Measurements from ENCODE around the gene ZNF74.
"Not testable (repeated sequence)": the region's sequence is repeated elsewhere in the genome, so short reads cannot be mapped to it uniquely, and the experiment has no call there.

The ZNF74 gene

GRCh38 chr22:20376281-20376680 lies 17.7 kb upstream of the ZNF74 start:
- DNase-seq (ENCODE audit: low read depth): not testable (repeated sequence)

- DNase-seq (ENCODE audit: low read depth): not testable (repeated sequence)
Measured at GRCh38 chr22:20376983-20377382, 17.0 kb upstream of the ZNF74 start.

GRCh38 chr22:20378110-20378509 lies 15.8 kb upstream of the ZNF74 start:
- no peak for DNase-seq (ENCODE audit: low read depth)

GRCh38 chr22:20378684-20379083 lies 15.3 kb upstream of the ZNF74 start:
- DNase-seq (ENCODE audit: low read depth): not testable (repeated sequence)

GRCh38 chr22:20380486-20380885 lies 13.5 kb upstream of the ZNF74 start:
- no peak for DNase-seq (ENCODE audit: low read depth)

GRCh38 chr22:20383538-20383937 lies 10.4 kb upstream of the ZNF74 start:
- DNase-seq (ENCODE audit: low read depth): no peak

GRCh38 chr22:20384171-20384570 lies 9.8 kb upstream of the ZNF74 start:
- no peak for DNase-seq (ENCODE audit: low read depth)

GRCh38 chr22:20384865-20385264 lies 9.1 kb upstream of the ZNF74 start:
- no peak for DNase-seq (ENCODE audit: low read depth)

- no peak for DNase-seq (ENCODE audit: low read depth)
Measured at GRCh38 chr22:20386336-20386735, 7.6 kb upstream of the ZNF74 start.

GRCh38 chr22:20386972-20387371 lies 7.0 kb upstream of the ZNF74 start:
- DNase-seq (ENCODE audit: low read depth): no peak

GRCh38 chr22:20388200-20388599 lies 5.8 kb upstream of the ZNF74 start:
- no peak for DNase-seq (ENCODE audit: low read depth)

GRCh38 chr22:20389288-20389687 lies 4.7 kb upstream of the ZNF74 start:
- no peak for DNase-seq (ENCODE audit: low read depth)

GRCh38 chr22:20390394-20390907 lies 3.5 kb upstream of the ZNF74 start:
- no peak for DNase-seq (ENCODE audit: low read depth)

- DNase-seq (ENCODE audit: low read depth): no peak
Measured at GRCh38 chr22:20391222-20391621, 2.7 kb upstream of the ZNF74 start.

GRCh38 chr22:20392365-20392881 lies 1.5 kb upstream of the ZNF74 start:
- DNase-seq (ENCODE audit: low read depth): not testable (repeated sequence)

GRCh38 chr22:20392983-20393704 lies 807 bp upstream of the ZNF74 start:
- no peak for DNase-seq (ENCODE audit: low read depth)

- DNase-seq (ENCODE audit: low read depth): no peak
Measured at GRCh38 chr22:20395181-20395906, 1.4 kb downstream of the ZNF74 start.

- DNase-seq (ENCODE audit: low read depth): no peak
Measured at GRCh38 chr22:20395907-20396287, 1.9 kb downstream of the ZNF74 start.

GRCh38 chr22:20396639-20397038 lies 2.7 kb downstream of the ZNF74 start:
- DNase-seq (ENCODE audit: low read depth): no peak

GRCh38 chr22:20397498-20397897 lies 3.5 kb downstream of the ZNF74 start:
- no peak for DNase-seq (ENCODE audit: low read depth)

GRCh38 chr22:20398420-20398819 lies 4.5 kb downstream of the ZNF74 start:
- DNase-seq (ENCODE audit: low read depth): no peak

- DNase-seq (ENCODE audit: low read depth): no peak
Measured at GRCh38 chr22:20399866-20400605, 6.1 kb downstream of the ZNF74 start.

Data from activated T-helper 9 cell treated with anti-CD3 and anti-CD28 coated beads, Interleukin-2, amount 50 U/mL, for 16 hours (primary cell).